ENCODE results near the gene CHCHD6.

The CHCHD6 gene

GRCh38 chr3:126680667-126681055, 23.4 kb upstream of the CHCHD6 start:
- H3K4me3 ChIP-seq (ENCODE audit: low read depth, low read length): no peak overlapping the region
- no peak for TF ChIP-seq CTCF (IDR thresholded peaks at IDR 0.05; ENCODE audit: borderline replicate concordance, insufficient read depth, low read depth, low read length)

GRCh38 chr3:126682009-126682408, 22.0 kb upstream of the CHCHD6 start:
- H3K4me3 ChIP-seq (ENCODE audit: low read depth, low read length): no peak overlapping the region
- no peak for TF ChIP-seq CTCF (IDR thresholded peaks at IDR 0.05; ENCODE audit: borderline replicate concordance, insufficient read depth, low read depth, low read length)

GRCh38 chr3:126683069-126683468, 21.0 kb upstream of the CHCHD6 start:
- no peak for TF ChIP-seq CTCF (IDR thresholded peaks at IDR 0.05; ENCODE audit: borderline replicate concordance, insufficient read depth, low read depth, low read length)
- no peak overlapping the region for H3K4me3 ChIP-seq (ENCODE audit: low read depth, low read length)

GRCh38 chr3:126684218-126684751, 19.8 kb upstream of the CHCHD6 start:
- no peak for TF ChIP-seq CTCF (IDR thresholded peaks at IDR 0.05; ENCODE audit: borderline replicate concordance, insufficient read depth, low read depth, low read length)
- no peak overlapping the region for H3K4me3 ChIP-seq (ENCODE audit: low read depth, low read length)

GRCh38 chr3:126685021-126685420, 19.0 kb upstream of the CHCHD6 start:
- TF ChIP-seq CTCF (IDR thresholded peaks at IDR 0.05; ENCODE audit: borderline replicate concordance, insufficient read depth, low read depth, low read length): no peak
- no peak overlapping the region for H3K4me3 ChIP-seq (ENCODE audit: low read depth, low read length)

- TF ChIP-seq CTCF (IDR thresholded peaks at IDR 0.05; ENCODE audit: borderline replicate concordance, insufficient read depth, low read depth, low read length): no peak
- H3K4me3 ChIP-seq (ENCODE audit: low read depth, low read length): no peak overlapping the region
Observed at GRCh38 chr3:126685493-126685892, 18.5 kb upstream of the CHCHD6 start.

GRCh38 chr3:126691765-126692164, 12.3 kb upstream of the CHCHD6 start:
- no peak overlapping the region for H3K4me3 ChIP-seq (ENCODE audit: low read depth, low read length)
- TF ChIP-seq CTCF (IDR thresholded peaks at IDR 0.05; ENCODE audit: borderline replicate concordance, insufficient read depth, low read depth, low read length): no peak
